Measurements from ENCODE around the gene TRPM2.

TRPM2 gene

DNA sequence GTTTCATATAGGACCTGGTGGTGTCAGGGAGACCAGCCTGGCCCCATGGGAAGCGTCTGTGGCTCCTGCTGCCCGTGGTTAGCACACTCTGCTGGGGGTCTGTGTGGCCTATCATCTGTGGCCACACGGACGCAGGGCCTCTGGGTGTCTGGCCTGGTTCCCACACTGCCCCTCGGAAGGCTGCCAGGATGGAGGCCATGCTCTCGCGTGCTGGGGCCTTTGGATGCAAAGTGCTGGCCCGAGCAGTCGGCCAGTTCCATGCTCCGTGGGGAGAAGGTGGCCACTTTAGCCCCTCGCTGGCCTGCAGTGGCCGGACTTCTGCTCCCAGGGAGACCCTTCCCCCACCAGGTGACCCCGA is 81.1 kb downstream of the TRPM2 start:
- DNase-seq: no peak

DNA sequence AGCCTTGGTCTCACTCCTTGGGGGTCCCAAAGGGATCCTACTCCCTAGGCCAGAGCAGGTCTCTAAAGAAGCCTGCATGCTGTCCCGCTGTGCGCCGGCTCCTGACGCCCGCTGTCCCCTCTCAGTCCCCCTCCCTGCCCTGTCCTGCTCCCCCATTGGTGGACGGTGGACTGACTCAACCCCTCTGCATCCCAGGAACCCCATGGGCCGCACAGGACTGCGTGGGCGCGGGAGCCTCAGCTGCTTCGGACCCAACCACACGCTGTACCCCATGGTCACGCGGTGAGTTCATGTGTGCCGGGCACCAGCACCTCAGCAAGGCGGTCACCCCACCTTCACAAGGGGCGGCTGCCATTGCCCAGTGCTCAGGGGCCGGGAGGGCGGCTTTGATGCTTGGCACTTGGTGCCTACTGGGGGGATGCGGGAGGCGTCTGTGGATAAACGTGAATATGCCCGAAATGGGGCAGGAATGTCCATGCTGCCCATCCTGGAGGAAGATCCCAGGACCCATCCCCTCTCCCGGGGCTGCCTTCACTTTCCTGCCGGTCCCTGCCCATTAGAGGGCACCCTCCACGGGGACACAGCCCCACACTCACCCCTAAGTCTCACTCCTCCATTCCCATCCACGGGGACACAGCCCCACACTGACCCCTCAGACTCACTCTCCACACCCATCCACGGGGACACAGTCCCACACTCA is 81.7 kb downstream of the TRPM2 start:
- no peak for DNase-seq

DNA sequence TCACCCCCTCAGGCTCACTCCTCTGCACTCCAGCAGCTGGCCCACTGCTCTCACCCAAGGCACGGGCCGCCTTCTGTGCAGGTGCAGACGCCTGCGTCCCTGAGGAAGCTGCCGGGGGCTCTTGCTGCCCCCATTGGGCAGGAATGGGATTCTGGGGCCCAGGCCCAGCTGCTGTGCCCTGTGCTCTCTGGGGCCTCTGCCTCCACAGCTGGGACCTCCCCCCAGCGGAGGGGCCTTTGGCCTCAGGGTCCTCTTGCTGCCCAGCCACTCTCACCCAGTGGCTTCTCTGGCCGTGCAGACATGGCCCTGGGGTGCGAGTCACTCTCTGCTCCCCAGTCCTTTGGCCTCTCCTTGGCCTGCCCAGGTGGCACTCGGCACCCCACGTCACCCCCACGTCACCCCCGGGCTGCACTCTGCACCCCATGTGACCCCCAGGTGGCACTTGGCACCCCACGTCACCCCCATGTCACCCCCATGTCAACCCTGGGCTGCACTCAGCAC is 82.7 kb downstream of the TRPM2 start:
- DNase-seq: no peak

DNA sequence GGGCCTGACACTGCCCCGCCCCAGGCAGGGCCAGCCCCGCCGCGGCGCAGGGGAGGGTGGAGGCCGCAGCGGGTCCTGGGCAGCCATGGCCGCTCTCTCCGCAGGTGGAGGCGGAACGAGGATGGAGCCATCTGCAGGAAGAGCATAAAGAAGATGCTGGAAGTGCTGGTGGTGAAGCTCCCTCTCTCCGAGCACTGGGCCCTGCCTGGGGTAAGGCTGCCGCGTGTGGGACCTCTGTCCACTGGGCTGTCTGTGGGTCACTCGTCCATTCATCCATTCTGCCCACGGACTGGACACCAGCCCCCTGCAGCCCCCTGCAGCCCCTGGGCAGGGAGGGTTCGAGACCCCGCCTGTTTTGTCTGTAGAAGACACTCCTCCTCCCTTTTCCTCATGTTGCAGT is 83.5 kb downstream of the TRPM2 start:
- no peak for DNase-seq

DNA sequence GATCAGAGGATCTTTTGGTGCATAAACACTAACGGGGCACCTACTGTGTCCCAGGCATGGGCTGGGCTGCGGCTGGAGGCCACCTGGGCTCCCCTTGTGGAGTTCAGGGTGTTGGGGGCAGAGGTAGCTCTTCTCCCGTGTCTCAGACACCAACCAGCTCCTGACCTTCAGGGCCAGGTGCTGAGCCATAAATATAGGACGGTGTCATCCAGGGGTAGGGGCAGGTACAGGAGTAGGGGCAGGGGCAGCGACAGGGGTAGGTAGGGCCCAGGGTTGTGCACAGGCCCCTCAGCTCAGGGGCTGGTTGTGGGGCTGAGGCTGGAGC is 83.9 kb downstream of the TRPM2 start:
- no peak for DNase-seq

DNA sequence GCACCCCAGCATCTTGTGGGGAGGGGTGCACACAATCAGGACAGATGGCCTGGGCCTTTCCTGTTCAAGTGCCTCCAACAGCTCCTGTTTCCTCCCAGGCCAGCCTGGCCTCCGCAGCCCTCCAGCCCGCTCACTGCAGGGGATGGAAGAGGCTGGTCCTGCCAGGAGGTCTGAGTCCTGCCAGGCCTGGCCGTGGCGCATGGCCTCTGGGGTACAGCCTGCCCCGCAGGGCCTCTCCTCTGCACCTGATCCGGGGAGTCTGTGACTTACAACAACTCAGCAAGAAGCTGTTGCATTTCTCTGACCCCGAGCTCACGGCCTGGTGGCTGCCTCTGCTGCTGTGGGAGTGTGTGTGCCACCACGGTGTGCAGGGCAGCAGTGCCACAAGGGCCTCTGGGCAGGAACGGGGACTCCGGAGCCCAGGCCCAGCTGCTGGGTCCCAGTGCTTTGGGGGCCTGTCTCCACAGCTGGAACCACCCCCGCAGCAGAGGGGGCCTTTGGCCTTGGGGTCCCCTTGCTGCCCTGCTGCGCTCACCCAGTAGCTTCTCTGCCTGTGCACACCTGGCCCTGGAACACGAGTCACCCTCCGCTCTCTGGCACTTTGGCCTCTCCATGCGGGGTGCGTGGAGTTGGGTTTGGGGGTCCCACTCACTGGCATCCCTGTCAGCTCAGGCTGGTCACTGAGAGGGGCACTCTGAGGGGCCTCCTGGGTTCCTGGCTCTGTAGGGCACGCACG is 84.4 kb downstream of the TRPM2 start:
- DNase-seq: no peak

DNA sequence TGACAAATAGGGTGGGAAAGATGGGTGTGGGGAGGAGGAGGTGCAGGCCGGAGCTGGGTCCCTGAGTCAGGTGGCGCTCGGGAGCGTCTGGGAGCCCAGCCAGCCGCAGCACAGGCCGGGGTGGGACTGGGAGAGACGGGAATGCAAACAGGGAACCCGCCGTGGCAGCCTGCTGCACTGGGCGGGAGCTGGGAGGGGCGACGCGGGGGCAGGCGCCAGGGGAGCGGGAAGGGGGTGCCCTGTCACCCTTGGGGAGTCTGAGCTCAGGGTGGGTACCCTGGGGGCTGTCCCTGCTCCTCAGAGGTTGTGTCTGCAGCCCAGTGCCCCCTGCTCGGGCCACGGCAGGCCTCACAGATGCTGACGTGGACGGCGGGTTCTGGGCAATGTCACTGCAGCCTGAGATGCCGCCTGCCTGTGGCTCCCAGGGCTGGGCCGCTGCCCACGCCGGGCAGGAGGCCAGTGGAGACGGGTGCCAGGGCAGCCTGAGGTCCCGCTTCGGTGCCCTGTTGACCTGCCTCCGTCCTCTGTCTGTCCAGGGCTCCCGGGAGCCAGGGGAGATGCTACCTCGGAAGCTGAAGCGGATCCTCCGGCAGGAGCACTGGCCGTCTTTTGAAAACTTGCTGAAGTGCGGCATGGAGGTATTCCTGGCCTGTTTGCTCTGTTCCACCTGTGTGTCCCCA is 85.2 kb downstream of the TRPM2 start:
- no peak for DNase-seq

DNA sequence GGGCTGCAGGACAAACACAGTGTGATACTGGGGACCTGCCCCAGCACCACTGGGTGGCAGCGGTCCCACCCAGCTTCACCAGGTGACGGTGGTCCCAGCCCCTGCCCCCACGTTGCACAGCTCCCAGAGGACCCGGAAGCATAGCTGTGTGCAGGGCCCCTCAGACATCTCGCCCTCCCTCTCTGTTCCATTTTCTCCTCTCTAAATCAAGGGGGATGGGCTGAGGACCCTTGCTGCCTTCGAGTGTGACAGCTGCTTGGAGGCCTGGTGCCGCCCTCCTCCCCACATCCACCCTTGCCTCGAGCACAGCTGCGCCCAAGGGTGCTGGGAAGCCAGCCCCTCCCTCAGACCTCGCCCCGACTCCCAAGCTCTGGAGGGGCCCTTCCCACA is 85.8 kb downstream of the TRPM2 start:
- no peak for DNase-seq

DNA sequence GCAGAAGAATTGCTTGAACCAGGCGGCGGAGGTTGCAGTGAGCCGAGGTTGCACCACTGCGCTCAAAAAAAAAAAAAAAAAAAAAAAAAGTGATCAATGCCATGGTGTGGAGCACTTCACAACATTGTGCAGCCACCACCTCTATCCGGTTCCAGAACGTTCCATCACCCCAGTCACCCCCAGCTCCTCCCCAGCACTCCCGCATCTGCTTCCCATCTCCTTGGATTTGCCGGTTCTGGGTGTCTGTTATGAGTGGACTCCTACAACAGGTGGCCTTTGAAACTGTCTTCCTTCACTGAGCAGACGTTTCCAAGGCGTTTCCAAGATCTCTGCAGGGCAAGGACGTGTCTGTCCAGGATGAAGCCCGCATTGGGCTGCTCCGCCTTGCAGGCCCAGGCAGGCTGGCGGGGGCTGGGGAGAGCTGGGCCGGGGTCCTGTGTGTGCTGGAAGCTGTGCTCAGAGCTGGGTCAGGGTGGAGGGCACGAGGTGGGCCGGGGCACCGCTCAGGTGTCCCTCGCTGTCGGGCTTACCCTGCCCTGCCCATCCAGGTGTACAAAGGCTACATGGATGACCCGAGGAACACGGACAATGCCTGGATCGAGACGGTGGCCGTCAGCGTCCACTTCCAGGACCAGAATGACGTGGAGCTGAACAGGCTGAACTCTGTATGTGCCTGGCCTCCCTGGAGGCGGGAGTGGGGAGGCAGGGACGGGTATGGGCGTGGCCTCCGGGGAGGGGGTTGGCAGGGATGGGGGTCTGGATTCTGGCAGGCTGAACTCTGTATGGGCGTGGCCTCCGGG is 87.0 kb downstream of the TRPM2 start:
- DNase-seq: no peak

DNA sequence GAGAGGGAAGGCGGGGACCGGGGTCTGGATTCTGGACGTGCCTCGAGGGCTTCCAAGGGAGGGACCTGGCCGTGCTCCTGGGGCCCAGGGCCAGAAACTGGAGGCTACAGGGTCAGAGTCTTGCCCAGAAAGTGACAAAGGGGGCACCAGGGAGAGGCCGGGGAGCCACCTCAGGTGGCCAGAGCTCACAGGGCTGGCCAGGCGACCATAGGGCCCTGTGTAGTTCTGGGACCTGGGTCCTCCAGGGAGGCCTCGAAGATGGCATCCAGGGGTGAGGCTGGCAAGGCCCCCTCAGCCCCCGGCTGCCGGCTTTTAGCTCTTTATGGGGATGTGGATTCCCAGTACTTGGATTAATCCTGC is 87.6 kb downstream of the TRPM2 start:
- DNase-seq: no peak

DNA sequence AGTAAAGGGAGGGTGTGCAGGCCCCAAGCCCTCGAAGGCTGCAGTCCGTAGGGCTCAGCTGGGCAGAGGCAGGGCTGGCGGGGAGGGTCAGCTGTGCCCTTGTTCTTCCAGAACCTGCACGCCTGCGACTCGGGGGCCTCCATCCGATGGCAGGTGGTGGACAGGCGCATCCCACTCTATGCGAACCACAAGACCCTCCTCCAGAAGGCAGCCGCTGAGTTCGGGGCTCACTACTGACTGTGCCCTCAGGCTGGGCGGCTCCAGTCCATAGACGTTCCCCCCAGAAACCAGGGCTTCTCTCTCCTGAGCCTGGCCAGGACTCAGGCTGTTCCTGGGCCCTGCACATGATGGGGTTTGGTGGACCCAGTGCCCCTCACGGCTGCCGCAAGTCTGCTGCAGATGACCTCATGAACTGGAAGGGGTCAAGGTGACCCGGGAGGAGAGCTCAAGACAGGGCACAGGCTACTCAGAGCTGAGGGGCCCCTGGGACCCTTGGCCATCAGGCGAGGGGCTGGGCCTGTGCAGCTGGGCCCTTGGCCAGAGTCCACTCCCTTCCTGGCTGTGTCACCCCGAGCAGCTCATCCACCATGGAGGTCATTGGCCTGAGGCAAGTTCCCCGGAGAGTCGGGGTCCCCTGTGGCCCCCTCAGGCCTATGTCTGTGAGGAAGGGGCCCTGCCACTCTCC is 88.3 kb downstream of the TRPM2 start:
- no peak for DNase-seq

DNA sequence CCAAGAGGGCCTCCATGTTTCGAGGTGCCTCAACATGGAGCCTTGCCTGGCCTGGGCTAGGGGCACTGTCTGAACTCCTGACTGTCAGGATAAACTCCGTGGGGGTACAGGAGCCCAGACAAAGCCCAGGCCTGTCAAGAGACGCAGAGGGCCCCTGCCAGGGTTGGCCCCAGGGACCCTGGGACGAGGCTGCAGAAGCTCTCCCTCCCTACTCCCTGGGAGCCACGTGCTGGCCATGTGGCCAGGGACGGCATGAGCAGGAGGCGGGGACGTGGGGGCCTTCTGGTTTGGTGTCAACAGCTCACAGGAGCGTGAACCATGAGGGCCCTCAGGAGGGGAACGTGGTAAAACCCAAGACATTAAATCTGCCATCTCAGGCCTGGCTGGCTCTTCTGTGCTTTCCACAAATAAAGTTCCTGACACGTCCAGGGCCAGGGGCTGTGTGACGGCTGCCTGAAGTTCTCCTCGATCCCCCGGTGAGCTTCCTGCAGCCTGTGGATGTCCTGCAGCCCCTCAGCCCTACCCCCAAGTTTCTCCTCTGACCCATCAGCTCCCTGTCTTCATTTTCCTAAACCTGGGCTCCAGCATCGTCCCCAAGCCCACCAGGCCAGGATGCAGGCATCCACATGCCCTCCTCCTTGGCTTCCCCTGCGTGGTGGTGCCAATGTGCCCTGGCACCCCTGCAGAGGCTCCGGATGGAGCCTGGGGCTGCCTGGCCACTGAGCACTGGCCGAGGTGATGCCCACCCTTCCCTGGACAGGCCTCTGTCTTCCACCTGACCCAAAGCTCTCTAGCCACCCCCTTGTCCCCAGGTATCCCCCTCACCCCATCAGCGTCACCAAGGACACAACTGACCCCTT is 89.1 kb downstream of the TRPM2 start:
- DNase-seq: no peak

DNA sequence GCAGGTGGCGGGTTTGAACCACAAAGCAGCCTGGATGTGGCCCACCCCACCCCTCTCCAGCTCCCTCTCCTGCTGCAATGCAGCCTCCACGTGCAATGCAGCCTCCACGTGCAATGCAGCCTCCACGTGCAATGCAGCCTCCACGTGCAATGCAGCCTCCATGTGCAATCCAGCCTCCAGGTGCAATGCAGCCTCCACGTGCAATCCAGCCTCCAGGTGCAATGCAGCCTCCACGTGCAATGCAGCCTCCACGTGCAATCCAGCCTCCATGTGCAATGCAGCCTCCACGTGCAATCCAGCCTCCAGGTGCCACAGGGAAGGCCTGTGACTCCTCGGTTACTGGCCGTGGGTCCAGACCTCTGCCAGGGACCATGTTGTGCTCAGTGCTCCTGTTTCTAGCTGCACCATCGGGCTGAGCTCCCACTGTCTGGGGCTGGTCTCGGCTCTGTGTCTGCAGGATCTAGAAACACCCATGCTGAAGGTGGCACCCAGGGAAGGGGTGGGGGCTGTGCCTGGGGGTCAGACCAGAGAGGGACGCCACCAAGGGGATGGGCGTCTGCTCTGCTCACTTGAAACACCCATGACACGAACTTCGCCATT is 90.0 kb downstream of the TRPM2 start:
- DNase-seq: no peak

DNA sequence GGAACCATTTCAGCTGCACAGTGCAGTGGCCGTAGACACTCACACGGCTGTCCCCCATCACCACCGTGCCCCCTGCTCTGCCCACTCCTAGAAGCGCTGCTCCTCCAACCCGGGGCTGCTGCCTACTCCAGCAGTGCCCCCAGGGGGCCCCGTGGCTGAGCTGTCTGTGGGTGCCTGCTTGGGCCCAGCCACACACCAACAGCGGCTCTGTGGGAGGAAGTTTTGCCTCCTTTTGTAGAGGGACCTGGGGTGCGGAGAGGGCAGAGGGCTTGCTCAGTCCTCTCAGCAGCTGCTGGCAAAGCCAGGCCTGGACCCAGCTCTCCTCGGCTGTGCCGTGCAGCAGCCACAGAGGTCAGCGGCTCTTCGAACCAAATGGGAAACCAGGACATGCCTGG is 90.5 kb downstream of the TRPM2 start:
- no peak for DNase-seq

DNA sequence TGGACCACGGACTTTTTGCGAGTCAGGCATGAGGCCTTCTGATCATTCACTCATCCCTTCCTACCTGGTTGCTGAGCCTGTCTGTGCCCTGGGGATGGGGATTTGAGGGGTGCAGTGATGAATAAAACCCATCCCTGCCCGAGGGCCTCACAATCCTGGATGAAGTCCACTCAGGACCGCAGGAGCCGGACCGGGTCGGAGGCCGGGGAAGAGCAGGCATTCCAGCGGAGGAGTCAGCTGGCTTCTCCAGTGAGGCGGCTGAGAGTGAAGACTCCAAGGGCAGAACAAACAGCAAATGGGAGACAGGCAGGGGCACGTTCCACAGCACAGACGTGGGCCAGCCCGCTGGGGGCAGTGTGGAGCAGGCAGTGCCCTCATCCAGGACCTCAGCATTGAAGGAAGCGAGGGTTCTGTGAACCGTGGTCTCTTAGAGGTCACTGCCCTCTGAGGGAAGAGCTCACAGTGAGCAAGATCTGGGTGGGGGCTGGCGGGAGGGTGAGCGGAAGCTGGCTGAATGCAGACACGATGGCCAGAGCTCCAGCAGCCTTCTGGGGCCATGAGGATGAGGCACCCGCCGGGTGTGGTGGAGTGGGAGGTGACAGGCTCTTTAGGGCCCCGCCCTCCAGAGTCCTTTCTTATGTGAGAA is 91.0 kb downstream of the TRPM2 start:
- no peak for DNase-seq

DNA sequence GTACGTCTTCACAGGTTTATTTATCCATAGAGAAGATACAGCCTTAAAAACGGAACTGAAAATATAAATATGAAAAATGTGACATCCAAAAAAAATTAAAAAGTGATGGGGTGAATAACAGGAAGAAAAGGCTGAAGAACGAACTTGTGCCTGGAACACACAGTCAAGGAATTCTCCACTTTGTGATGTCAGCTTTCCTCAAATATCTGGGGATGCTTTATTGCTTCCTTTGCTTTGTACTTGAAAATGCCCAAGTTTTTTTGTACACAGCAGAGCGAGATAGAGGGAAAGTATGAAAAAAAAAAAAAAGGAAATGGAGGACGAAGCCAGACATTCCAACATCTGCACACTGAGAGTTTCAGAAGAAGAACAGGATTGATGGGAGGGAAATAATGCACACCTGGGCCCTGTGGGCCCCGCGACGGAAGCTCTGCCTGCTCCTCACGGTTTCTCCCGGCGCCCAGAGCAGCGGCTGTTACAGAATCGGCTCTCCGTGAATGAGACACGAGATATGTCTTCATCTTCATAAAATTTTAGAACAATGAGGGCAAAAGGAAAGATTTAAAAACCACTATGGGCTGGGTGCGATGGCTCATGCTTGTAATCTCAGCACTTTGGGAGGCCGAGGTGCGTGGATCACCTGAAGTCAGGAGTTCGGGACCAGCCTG is 91.9 kb downstream of the TRPM2 start:
- no peak for DNase-seq

DNA sequence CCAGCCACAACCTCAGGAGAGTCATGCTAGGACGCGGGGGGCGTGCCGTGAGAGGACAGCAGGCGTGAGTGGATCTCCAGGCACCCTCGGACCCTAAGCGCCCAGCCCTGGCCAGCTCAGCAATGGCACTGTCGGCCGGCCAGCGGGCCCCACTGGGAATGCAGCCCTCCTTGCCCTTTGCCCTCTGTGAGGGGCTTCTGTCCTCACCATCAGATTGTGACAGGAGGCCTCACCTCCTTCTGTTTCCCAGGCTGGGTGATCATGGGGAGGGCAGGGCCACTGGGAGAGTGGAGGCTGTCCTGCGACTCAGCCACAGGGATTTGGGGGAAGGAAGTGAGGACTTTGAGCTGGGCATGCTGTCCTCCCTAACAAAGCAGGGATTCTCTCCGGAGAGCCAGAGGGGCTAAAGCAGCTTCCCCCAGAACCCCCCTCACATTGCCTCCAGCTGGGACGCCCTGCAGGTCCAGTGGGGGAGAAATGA is 95.3 kb downstream of the TRPM2 start:
- DNase-seq: no peak

DNA sequence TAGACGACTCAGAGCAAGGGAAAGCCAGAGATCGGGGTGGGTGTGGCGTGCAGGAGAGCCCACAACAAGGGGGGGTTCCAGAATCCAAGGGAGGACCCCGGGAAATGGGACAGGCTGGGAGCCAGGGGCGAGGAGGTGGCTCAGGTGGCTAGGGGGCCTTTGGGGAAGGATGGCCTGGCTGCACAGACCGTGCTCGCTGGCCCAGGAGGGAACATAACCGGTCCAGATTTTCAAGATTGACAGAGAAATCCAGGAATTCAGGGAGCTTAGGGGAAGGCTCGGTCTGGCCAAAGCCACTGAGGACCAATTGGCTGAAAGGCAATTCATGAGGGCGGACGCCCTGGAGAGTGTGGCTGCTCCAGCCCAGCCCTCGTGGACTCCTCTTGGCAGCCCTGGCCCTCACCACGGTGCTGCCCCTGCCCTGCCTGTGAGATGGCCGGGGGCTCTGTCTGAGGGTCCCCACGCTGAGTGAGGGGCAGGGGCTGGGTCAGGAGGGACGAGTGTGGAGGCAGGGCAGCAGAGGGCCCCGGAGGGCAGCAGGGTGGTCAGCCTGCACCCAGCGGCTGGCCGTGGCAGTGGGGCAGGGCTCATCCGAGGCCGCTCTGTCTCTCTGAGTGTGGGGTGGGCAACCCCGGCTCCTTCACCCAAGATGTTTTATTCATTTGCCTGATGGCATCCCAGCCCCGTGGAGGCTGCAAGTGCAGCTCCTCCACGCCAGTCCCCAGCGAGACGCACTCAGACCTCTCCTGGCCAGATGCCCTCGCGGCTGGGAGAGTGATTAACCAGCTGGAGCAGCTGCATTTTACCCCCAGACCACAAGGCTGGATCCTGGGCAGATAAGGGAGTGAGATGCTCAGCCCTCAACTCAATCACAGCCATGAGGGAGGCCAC is 96.3 kb downstream of the TRPM2 start:
- no peak for DNase-seq

DNA sequence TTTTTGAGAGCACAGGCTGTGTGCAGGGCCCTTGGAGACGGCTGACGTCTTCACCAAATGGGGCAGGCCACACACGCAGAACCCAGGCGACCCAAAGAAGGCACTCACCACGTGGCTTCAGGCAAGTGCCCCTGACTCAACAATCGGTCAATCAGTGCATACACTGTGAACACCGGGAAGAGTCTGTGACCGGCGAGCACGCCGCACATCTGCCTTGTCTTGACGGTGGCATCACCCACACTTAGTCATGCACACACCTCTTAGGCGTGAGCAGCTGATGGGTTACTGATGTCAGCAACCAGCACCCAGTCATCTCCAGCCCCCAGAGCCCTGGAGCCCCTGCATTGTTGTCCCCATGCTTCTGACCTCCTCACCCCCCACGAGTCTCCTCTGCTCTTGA is 97.0 kb downstream of the TRPM2 start:
- DNase-seq: no peak
